CD14-positive monocyte (primary cell): ENCODE measurements around the gene CDKAL1. TPM values are rescaled to one million over a fixed set of nuclear protein-coding genes. Genes with fewer than 3 reads are reported as not detected.
A peak's percentile ranks its signal among the peaks of the same experiment; 100 is the strongest.

Experiments
- DNase-seq, 3 donors: peaks; one replicate each; pipeline ENCODE4 v3.0.0-alpha.2; 2011 to 2022
- H2AFZ ChIP-seq: 2 replicates; pipeline ENCODE4 v1.6.0; 2012; ENCODE audit warnings: mild to moderate bottlenecking, low read depth, low read length, inconsistent platforms; ENCODE audit not compliant: insufficient read depth, poor library complexity, severe bottlenecking
- H3K27ac ChIP-seq, 2 donors: 1 replicate in 1 of 2; 2 replicates in 1 of 2; pipeline ENCODE4 v1.5.1; 2012 to 2013; ENCODE audit warnings: low read length in 2 of 2, control low read depth in 1 of 2, inconsistent platforms in 1 of 2, low read depth in 1 of 2, mild to moderate bottlenecking in 1 of 2
- H3K27me3 ChIP-seq, 2 donors: one replicate each; pipeline versions ENCODE4 v1.6.0 to v1.6.1; 2011 to 2013; ENCODE audit warnings: low read length in 2 of 2; ENCODE audit not compliant: control insufficient read depth in 2 of 2, insufficient read depth in 2 of 2
- H3K36me3 ChIP-seq, 2 donors: replicated peaks in 1 of 2; 1 replicate in 1 of 2; 2 replicates in 1 of 2; pipeline versions ENCODE4 v1.5.1 to v1.6.1; 2012 to 2013; ENCODE audit warnings: low read length in 2 of 2, control low read depth in 1 of 2, inconsistent platforms in 1 of 2, mild to moderate bottlenecking in 1 of 2; ENCODE audit not compliant: insufficient read depth in 2 of 2, control insufficient read depth in 1 of 2
- H3K4me1 ChIP-seq, 2 donors: 1 replicate in 1 of 2; 2 replicates in 1 of 2; pipeline versions ENCODE4 v1.5.1 to v1.6.1; 2012 to 2013; ENCODE audit warnings: low read length in 2 of 2, control low read depth in 1 of 2, inconsistent platforms in 1 of 2, mild to moderate bottlenecking in 1 of 2, moderate library complexity in 1 of 2; ENCODE audit not compliant: insufficient read depth in 2 of 2, control insufficient read depth in 1 of 2
- H3K4me2 ChIP-seq: replicated peaks from 2 replicates; pipeline ENCODE3; 2012; ENCODE audit warnings: low read length, moderate library complexity, mild to moderate bottlenecking; ENCODE audit not compliant: poor library complexity, severe bottlenecking; ENCODE audit errors: extremely low read depth
- H3K4me3 ChIP-seq, 3 experiments: fragments of 200-600 bp in 1 of 3; sonication (generic) in 1 of 3; replicated peaks in 1 of 3; 1 replicate in 2 of 3; 2 replicates in 1 of 3; pipeline ENCODE4 v1.5.1; 2011 to 2013; ENCODE audit warnings: low read length in 3 of 3, mild to moderate bottlenecking in 3 of 3, control low read depth in 2 of 3, low read depth in 2 of 3, inconsistent platforms in 1 of 3, moderate library complexity in 1 of 3
- H3K79me2 ChIP-seq: 2 replicates; pipeline ENCODE4 v1.6.0; 2012; ENCODE audit warnings: mild to moderate bottlenecking, control low read depth, inconsistent platforms, low read length, moderate library complexity; ENCODE audit not compliant: insufficient read depth
- H3K9ac ChIP-seq: 2 replicates; pipeline ENCODE4 v1.6.0; 2017; ENCODE audit warnings: low read length, mild to moderate bottlenecking; ENCODE audit not compliant: insufficient read depth, poor library complexity, severe bottlenecking
- H3K9me3 ChIP-seq, 2 donors: replicated peaks in 1 of 2; 1 replicate in 1 of 2; 2 replicates in 1 of 2; pipeline versions ENCODE4 v1.5.1 to v1.6.1; 2012 to 2013; ENCODE audit warnings: low read length in 2 of 2, control low read depth in 1 of 2; ENCODE audit not compliant: control insufficient read depth in 1 of 2, insufficient read depth in 1 of 2
- H4K20me1 ChIP-seq: 2 replicates; pipeline ENCODE4 v1.6.0; 2012; ENCODE audit warnings: mild to moderate bottlenecking, low read length, control low read depth, moderate library complexity; ENCODE audit not compliant: insufficient read depth
- H3K27ac Mint-ChIP-seq, 7 donors: one replicate each; pipeline ENCODE4 v1.8.0; 2020; ENCODE audit warnings: mild to moderate bottlenecking in 7 of 7, mixed read lengths in 7 of 7, moderate library complexity in 6 of 7, inconsistent platforms in 2 of 7
- H3K27me3 Mint-ChIP-seq, 3 donors: one replicate each; pipeline ENCODE4 v1.8.0; 2021 to 2022; ENCODE audit warnings: low read depth in 3 of 3, mild to moderate bottlenecking in 3 of 3, mixed read lengths in 3 of 3, moderate library complexity in 3 of 3, inconsistent platforms in 1 of 3
- H3K36me3 Mint-ChIP-seq, 2 donors: one replicate each; pipeline ENCODE4 v1.8.0; 2020; ENCODE audit warnings: mixed read lengths in 2 of 2, inconsistent platforms in 1 of 2, mild to moderate bottlenecking in 1 of 2
- H3K4me1 Mint-ChIP-seq: one replicate; pipeline ENCODE4 v1.8.0; 2020; ENCODE audit warnings: mild to moderate bottlenecking, mixed read lengths
- H3K4me3 Mint-ChIP-seq, 2 donors: one replicate each; pipeline ENCODE4 v1.8.0; 2020; ENCODE audit warnings: mild to moderate bottlenecking in 2 of 2, mixed read lengths in 2 of 2, moderate library complexity in 1 of 2
- H3K9me3 Mint-ChIP-seq, 7 donors: one replicate each; pipeline ENCODE4 v1.8.0; 2020 to 2022; ENCODE audit warnings: mixed read lengths in 7 of 7, mild to moderate bottlenecking in 6 of 7, moderate library complexity in 6 of 7, inconsistent platforms in 2 of 7
- CTCF ChIP-seq: fragments of 200-600 bp; IDR thresholded peaks from one replicate; pipeline ENCODE4 v1.8.0; 2022; ENCODE audit warnings: antibody characterized with exemption, mild to moderate bottlenecking
- WGBS: methylation state at CpG from one replicate; pipeline ENCODE4 v1.1.5; 2013; ENCODE audit warnings: missing lambda C conversion rate; ENCODE audit not compliant: insufficient coverage; 5-methylcytosine and 5-hydroxymethylcytosine counted together
- intact Hi-C, 2 donors: fragments of 100-400 bp; cut with micrococcal nuclease; formaldehyde crosslinking; loops; one replicate each; pipeline versions ENCODE4 v1.15.0 to v1.15.1; 2023
- polyA plus RNA-seq, 3 donors: library from polyadenylated mRNA; depleted of rRNA in 1 of 3; unstranded in 2 of 3; stranded (reverse) in 1 of 3; fragments of 300-500 nt in 2 of 3; fragments of >200 nt in 1 of 3; fragmentation: Illumina TruSeq in 2 of 3; gene quantifications; 1 replicate in 2 of 3; 2 replicates in 1 of 3; pipeline ENCODE4 v1.2.3, GENCODE V29; 2012 to 2021

Gene CDKAL1
- polyA plus RNA-seq, 3 donors: 3.2 to 12.4 (median 8.3) TPM

GRCh38 chr6:20705741-20706140 is 171.5 kb downstream of the CDKAL1 start:
- H3K36me3 Mint-ChIP-seq: no peaks in the 10 kb centered on the region
- H3K27ac ChIP-seq: no peak overlapping the region
- no peaks in the 10 kb centered on the region for H3K4me1 ChIP-seq
- H3K4me3 Mint-ChIP-seq: no peak overlapping the region
- peaks cover 0 to 3% (median 0%) of the 10 kb centered on the region in 7 donors for H3K9me3 Mint-ChIP-seq
- TF ChIP-seq CTCF: no peak
- H4K20me1 ChIP-seq: no peaks in the 10 kb centered on the region
- no peaks in the 10 kb centered on the region for H3K27me3 Mint-ChIP-seq
- no peak overlapping the region for H3K9ac ChIP-seq
- H3K4me2 ChIP-seq: no peak overlapping the region
- DNase-seq: no peak
- no peaks in the 10 kb centered on the region for H3K27me3 ChIP-seq
- WGBS: 100% methylated on average over 4 of the region's 5 CpGs
- H3K9me3 ChIP-seq: no peaks in the 10 kb centered on the region
- no peaks in the 10 kb centered on the region for H3K79me2 ChIP-seq
- intact Hi-C loops: no loop called here
- no peak overlapping the region for H3K27ac Mint-ChIP-seq
- peaks cover 7% of the 10 kb centered on the region for H3K4me1 Mint-ChIP-seq
- no peaks in the 10 kb centered on the region for H3K36me3 ChIP-seq
- H2AFZ ChIP-seq: no peak overlapping the region
- H3K4me3 ChIP-seq: no peak overlapping the region

GRCh38 chr6:20706238-20706938 is 172.1 kb downstream of the CDKAL1 start:
- no peaks in the 10 kb centered on the region for H3K4me1 ChIP-seq
- H3K27ac ChIP-seq: no peak overlapping the region
- H3K36me3 Mint-ChIP-seq: no peaks in the 10 kb centered on the region
- no peaks in the 10 kb centered on the region for H3K79me2 ChIP-seq
- no peaks in the 10 kb centered on the region for H3K9me3 ChIP-seq
- intact Hi-C loops: no loop called here
- no peak overlapping the region for H3K4me3 Mint-ChIP-seq
- no peak overlapping the region for H2AFZ ChIP-seq
- no peak for TF ChIP-seq CTCF
- no peak overlapping the region for H3K4me3 ChIP-seq
- no CpG with 5 or more reads among the region's 1 CpG for WGBS
- H3K4me2 ChIP-seq: no peak overlapping the region
- peaks cover 7% of the 10 kb centered on the region for H3K4me1 Mint-ChIP-seq
- no peaks in the 10 kb centered on the region for H3K27me3 ChIP-seq
- peak overlapping the region in 1 of 7 donors; percentile 22 for H3K27ac Mint-ChIP-seq
- no peak overlapping the region for H3K9ac ChIP-seq
- no peaks in the 10 kb centered on the region for H4K20me1 ChIP-seq
- DNase-seq: no peak
- peaks cover 0 to 3% (median 0%) of the 10 kb centered on the region in 7 donors for H3K9me3 Mint-ChIP-seq
- H3K27me3 Mint-ChIP-seq: no peaks in the 10 kb centered on the region
- no peaks in the 10 kb centered on the region for H3K36me3 ChIP-seq
